Ishikawa (cell line): ENCODE measurements around the gene RYR2.

Source experiments
- CEBPB ChIP-seq: IDR thresholded peaks from 2 replicates; pipeline ENCODE4 v1.6.1; 2012
- CREB1 ChIP-seq: IDR thresholded peaks from 2 replicates; pipeline ENCODE4 v1.6.1; 2012; ENCODE audit warnings: low read depth
- EGR1 ChIP-seq: IDR thresholded peaks from 2 replicates; pipeline ENCODE4 v1.6.1; 2012
- EP300 ChIP-seq: IDR thresholded peaks from 2 replicates; pipeline ENCODE4 v1.6.1; 2012; ENCODE audit warnings: borderline replicate concordance
- RAD21 ChIP-seq: IDR thresholded peaks from 2 replicates; pipeline ENCODE4 v1.6.1; 2012; ENCODE audit warnings: low read depth
- REST ChIP-seq: IDR thresholded peaks from 2 replicates; pipeline ENCODE4 v1.6.1; 2012; ENCODE audit warnings: low read depth, mild to moderate bottlenecking
- TAF1 ChIP-seq: IDR thresholded peaks from 2 replicates; pipeline ENCODE4 v1.6.1; 2012; ENCODE audit warnings: low read depth, mild to moderate bottlenecking
- TCF12 ChIP-seq: IDR thresholded peaks from 2 replicates; pipeline ENCODE4 v1.6.1; 2012; ENCODE audit warnings: low read depth
- USF1 ChIP-seq: IDR thresholded peaks from 2 replicates; pipeline ENCODE4 v1.6.1; 2012
- YY1 ChIP-seq: IDR thresholded peaks from 2 replicates; pipeline ENCODE4 v1.6.1; 2012; ENCODE audit warnings: low read depth
- ZBTB7A ChIP-seq: IDR thresholded peaks from 2 replicates; pipeline ENCODE4 v1.6.1; 2012; ENCODE audit warnings: low read depth

GRCh38 chr1:237033061-237033460 is 8.9 kb upstream of the RYR2 start:
- TF ChIP-seq CREB1: no peak
- TF ChIP-seq RAD21: no peak
- no peak for TF ChIP-seq TCF12
- no peak for TF ChIP-seq EP300
- no peak for TF ChIP-seq REST
- no peak for TF ChIP-seq TAF1
- no peak for TF ChIP-seq ZBTB7A
- TF ChIP-seq USF1: no peak
- TF ChIP-seq YY1: no peak
- no peak for TF ChIP-seq CEBPB
- TF ChIP-seq EGR1: no peak
